Measurements from ENCODE around the gene RNF20. TPM values are rescaled to one million over a fixed set of nuclear protein-coding genes. Genes with fewer than 3 reads are reported as not detected.
A peak's percentile ranks its signal among the peaks of the same experiment; 100 is the strongest.

RNF20 gene, protein sequence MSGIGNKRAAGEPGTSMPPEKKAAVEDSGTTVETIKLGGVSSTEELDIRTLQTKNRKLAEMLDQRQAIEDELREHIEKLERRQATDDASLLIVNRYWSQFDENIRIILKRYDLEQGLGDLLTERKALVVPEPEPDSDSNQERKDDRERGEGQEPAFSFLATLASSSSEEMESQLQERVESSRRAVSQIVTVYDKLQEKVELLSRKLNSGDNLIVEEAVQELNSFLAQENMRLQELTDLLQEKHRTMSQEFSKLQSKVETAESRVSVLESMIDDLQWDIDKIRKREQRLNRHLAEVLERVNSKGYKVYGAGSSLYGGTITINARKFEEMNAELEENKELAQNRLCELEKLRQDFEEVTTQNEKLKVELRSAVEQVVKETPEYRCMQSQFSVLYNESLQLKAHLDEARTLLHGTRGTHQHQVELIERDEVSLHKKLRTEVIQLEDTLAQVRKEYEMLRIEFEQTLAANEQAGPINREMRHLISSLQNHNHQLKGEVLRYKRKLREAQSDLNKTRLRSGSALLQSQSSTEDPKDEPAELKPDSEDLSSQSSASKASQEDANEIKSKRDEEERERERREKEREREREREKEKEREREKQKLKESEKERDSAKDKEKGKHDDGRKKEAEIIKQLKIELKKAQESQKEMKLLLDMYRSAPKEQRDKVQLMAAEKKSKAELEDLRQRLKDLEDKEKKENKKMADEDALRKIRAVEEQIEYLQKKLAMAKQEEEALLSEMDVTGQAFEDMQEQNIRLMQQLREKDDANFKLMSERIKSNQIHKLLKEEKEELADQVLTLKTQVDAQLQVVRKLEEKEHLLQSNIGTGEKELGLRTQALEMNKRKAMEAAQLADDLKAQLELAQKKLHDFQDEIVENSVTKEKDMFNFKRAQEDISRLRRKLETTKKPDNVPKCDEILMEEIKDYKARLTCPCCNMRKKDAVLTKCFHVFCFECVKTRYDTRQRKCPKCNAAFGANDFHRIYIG
- 10 to 100 TPM in 2 of 4 donors, 1 to 10 TPM in 2; 6.8 to 36.5 (median 13.6) TPM for polyA plus RNA-seq
- long read RNA-seq, donor 1, partial matches to known transcripts: 7 of 13 reads
- long read RNA-seq, donor 1, other reads (novel, unspliced or antisense): 0 of 13 reads
- long read RNA-seq, donor 2, partial matches to known transcripts: 0 of 1 reads
- long read RNA-seq, donor 2, other reads (novel, unspliced or antisense): 0 of 1 reads
- long read RNA-seq, donor 3, partial matches to known transcripts: 17 of 17 reads
- long read RNA-seq, donor 3, other reads (novel, unspliced or antisense): 0 of 17 reads
- long read RNA-seq, donor 4: 0 reads
- long read RNA-seq, donor 5: 0 reads
- long read RNA-seq, donor 6: 0 reads
- long read RNA-seq, donor 7, partial matches to known transcripts: 6 of 6 reads
- long read RNA-seq, donor 7, other reads (novel, unspliced or antisense): 0 of 6 reads
- long read RNA-seq, donor 8: 0 reads
- long read RNA-seq, donor 9: 0 reads
- long read RNA-seq, donor 10, partial matches to known transcripts: 6 of 8 reads
- long read RNA-seq, donor 10, other reads (novel, unspliced or antisense): 0 of 8 reads

DNA sequence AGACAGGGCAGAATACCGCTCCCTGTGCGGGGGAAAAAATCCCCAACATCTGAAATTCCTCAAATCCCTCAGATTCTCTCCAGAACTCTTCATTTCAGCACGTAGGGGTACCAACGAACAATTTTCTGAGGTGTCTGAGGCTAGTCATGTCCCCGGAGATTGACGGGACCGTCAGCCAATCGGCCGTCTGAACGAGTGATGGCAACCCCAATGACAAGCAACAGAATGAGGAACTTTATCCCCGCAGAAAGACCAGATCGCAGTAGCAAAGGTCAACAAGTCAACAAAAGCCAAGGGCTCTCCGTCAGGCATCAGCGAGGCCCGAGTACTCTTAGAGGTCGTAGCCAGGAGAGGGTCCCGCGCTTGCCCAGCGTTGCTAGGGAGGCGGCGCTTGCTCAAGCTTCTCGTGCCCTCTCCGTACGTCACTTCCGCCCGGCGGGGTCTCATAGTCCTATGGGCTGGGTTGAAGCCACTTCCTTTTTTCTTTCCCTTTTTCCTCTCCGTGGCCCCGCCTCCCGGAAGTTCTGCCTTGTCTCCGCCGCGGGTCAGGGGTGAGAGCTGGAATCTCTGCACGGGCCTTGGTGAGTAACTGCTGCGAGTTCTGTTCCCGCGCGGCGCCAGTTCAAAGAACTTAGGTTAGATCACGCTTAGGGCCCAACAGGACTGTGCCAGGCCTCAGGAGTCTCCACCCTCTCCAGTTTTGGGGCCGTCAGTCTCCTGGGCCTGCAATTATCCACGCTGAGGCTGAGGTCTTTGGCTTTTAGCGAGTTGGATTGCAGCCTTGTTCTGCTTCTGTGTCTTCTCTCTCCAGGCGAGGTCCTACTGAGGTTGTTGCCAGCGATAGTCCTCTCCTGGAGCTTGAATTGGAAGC, at the start of gene RNF20:
TSS of gene RNF20 (plus strand) at position 520 of the 871 bp plus-strand sequence. CDS start 1,571 bp downstream, outside the sequence.
- 0 to 1% (median 0%) methylated on average over 45 of the region's 45 CpGs for WGBS, 3 donors
- H3K27ac ChIP-seq (ENCODE audit: low read depth in 1 of 3, low read length in 2 of 3): peak within 1 kb of the TSS; percentile 84 to 98 (median 86)
- DNase-seq (peak; percentile 100), FAIRE-seq (no peak)
- no peaks in the 10 kb centered on the region for H3K9me3 ChIP-seq (ENCODE audit: control insufficient read depth in 2 of 2, insufficient read depth in 1 of 2, low read depth in 1 of 2, low read length in 1 of 2)
- H3K27me3 ChIP-seq (ENCODE audit: control insufficient read depth in 3 of 3, insufficient read depth in 3 of 3, low read length in 3 of 3): no peaks in the 10 kb centered on the region
- H3K36me3 ChIP-seq (ENCODE audit: control insufficient read depth in 3 of 3, insufficient read depth in 2 of 3, low read depth in 1 of 3, low read length in 3 of 3): peaks cover 4 to 6% (median 5%) of the 10 kb centered on the region in 3 donors
- H3K4me1 ChIP-seq (ENCODE audit: control insufficient read depth in 3 of 3, insufficient read depth in 2 of 3, low read depth in 1 of 3, low read length in 2 of 3): peaks cover 0 to 4% (median 3%) of the 10 kb centered on the region in 3 donors
- peak within 1 kb of the TSS; percentile 59 to 75 (median 59) for H3K4me3 ChIP-seq (ENCODE audit: low read depth in 1 of 3, low read length in 3 of 3)

DNA sequence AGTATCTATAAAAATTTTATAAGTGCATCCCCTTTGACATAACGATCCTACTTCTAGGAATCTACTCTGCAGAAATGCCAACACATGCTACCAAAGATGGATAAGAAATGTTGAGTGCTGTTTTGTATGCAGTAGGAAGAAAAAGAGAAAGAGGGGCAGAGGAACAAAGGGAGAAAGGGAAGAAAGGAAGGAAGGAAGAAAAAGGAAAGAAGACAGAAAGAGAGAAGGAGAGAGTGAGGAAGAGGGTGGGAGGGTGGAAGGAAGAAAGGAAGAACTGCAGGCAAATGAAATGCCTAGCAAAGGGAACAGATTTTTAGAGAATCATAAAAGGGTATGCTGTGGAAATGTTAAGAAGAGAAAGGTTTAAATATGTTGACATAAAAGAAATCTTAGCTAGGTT, 49.6 kb upstream of the RNF20 start:
- 80 to 86% (median 81%) methylated on average over 1 of the region's 1 CpG for WGBS, 3 donors
- H3K36me3 ChIP-seq (ENCODE audit: control insufficient read depth in 3 of 3, insufficient read depth in 2 of 3, low read depth in 1 of 3, low read length in 3 of 3): no peaks in the 10 kb centered on the region
- H3K4me3 ChIP-seq (ENCODE audit: low read depth in 1 of 3, low read length in 3 of 3): no peak overlapping the region
- no peak for DNase-seq
- H3K27me3 ChIP-seq (ENCODE audit: control insufficient read depth in 3 of 3, insufficient read depth in 3 of 3, low read length in 3 of 3): no peaks in the 10 kb centered on the region
- H3K9me3 ChIP-seq (ENCODE audit: control insufficient read depth in 2 of 2, insufficient read depth in 1 of 2, low read depth in 1 of 2, low read length in 1 of 2): no peaks in the 10 kb centered on the region
- H3K27ac ChIP-seq (ENCODE audit: low read depth in 1 of 3, low read length in 2 of 3): no peak overlapping the region
- H3K4me1 ChIP-seq (ENCODE audit: control insufficient read depth in 3 of 3, insufficient read depth in 2 of 3, low read depth in 1 of 3, low read length in 2 of 3): peaks cover 4 to 37% (median 5%) of the 10 kb centered on the region in 3 donors
- FAIRE-seq: no peak

DNA sequence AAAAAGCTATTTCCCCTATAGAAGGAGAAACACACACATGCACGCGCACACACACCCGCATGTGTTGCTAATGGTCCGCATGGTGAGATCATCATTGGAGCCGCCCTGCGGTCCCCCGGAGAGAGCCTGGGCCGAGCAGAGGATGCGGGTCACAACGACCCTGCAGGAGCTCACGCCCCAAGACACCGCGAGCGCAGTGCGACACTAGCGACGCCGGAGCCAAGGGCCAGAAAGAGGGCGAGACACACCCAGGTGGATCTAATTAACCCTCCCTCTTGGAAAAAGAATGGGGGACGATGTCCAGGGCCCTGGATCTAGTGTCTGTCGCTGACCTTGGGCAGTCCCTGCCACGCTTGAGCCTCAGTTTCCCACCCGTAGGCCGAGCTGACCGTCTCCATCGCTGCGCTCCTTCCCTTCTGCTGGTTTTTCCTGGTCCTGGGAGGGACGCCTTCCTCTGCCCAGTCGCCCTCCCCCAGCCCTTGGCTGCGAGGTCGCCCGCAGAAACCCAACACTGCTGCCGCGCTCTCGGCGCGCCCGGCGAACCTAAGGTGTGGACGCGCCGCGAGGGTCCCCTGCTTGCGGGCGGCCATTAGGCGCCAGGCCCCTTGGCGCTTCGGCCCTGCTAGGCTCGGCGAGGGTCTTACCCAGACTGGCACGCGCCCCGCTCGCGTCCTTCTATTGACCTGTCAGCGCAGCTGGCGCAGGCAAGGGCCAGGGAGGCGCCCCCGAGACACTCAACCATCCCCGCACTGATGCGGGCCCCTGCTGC, 47.5 kb upstream of the RNF20 start:
- no peaks in the 10 kb centered on the region for H3K36me3 ChIP-seq (ENCODE audit: control insufficient read depth in 3 of 3, insufficient read depth in 2 of 3, low read depth in 1 of 3, low read length in 3 of 3)
- peaks cover 0 to 17% (median 3%) of the 10 kb centered on the region in 3 donors for H3K4me1 ChIP-seq (ENCODE audit: control insufficient read depth in 3 of 3, insufficient read depth in 2 of 3, low read depth in 1 of 3, low read length in 2 of 3)
- peak overlapping the region; percentile 39 to 82 (median 81) for H3K4me3 ChIP-seq (ENCODE audit: low read depth in 1 of 3, low read length in 3 of 3)
- FAIRE-seq (no peak), DNase-seq (peak; percentile 82 to 88)
- no peaks in the 10 kb centered on the region for H3K27me3 ChIP-seq (ENCODE audit: control insufficient read depth in 3 of 3, insufficient read depth in 3 of 3, low read length in 3 of 3)
- no peaks in the 10 kb centered on the region for H3K9me3 ChIP-seq (ENCODE audit: control insufficient read depth in 2 of 2, insufficient read depth in 1 of 2, low read depth in 1 of 2, low read length in 1 of 2)
- peak overlapping the region; percentile 88 to 92 (median 92) for H3K27ac ChIP-seq (ENCODE audit: low read depth in 1 of 3, low read length in 2 of 3)
- WGBS, 3 donors: 0 to 4% (median 3%) methylated on average over 58 to 61 of the region's 61 CpGs

DNA sequence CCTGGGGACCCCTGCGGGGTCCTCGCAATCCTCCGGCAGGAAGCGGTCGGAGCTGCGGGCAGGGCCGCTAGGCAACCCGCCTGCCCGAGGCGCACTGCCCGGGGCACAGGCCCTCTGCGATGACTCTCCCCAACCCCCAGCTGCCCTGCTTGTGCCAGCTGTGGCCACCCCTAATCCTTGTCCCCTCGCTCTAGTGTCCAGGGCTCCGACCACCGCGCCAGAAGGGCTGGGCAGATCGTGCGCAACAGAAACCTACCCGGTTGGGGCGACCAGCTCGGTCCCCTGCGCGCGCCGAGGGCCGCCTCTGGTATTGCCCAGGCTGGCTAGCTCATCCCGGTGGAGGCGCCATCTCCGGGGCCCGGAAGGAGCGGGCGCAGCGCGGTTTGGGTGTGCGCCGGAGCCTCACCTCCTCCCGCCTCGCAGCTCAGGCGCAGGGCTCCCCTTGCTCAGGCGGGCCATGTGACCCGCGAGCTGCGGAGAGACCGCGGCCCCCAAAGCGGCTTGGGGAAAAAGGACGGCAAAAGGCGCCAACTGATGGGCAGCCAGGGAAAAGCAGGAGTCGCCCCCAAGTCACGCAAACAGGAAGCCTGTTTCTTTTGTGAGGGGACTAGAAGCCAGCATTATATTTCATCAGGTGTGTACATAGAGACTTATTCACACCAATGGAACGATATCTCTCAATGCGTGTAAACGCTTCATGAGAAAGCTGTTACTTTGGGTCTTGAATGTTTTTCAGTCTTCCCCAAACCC, 46.8 kb upstream of the RNF20 start:
- Histone ChIP-seq H3K4me1 (ENCODE audit: control insufficient read depth in 3 of 3, insufficient read depth in 2 of 3, low read depth in 1 of 3, low read length in 2 of 3) (peaks cover 0 to 12% (median 0%) of the 10 kb centered on the region in 3 donors), H3K27me3 (ENCODE audit: control insufficient read depth in 3 of 3, insufficient read depth in 3 of 3, low read length in 3 of 3) (no peaks in the 10 kb centered on the region), H3K27ac (ENCODE audit: low read depth in 1 of 3, low read length in 2 of 3) (peak overlapping the region; percentile 88 to 92 (median 92)), H3K4me3 (ENCODE audit: low read depth in 1 of 3, low read length in 3 of 3) (peak overlapping the region; percentile 39 to 82 (median 81)), H3K9me3 (ENCODE audit: control insufficient read depth in 2 of 2, insufficient read depth in 1 of 2, low read depth in 1 of 2, low read length in 1 of 2) (no peaks in the 10 kb centered on the region), H3K36me3 (ENCODE audit: control insufficient read depth in 3 of 3, insufficient read depth in 2 of 3, low read depth in 1 of 3, low read length in 3 of 3) (no peaks in the 10 kb centered on the region)
- WGBS, 3 donors: 1 to 2% (median 1%) methylated on average over 52 to 53 of the region's 53 CpGs
- DNase-seq (peak; percentile 70 to 83), FAIRE-seq (no peak)

DNA sequence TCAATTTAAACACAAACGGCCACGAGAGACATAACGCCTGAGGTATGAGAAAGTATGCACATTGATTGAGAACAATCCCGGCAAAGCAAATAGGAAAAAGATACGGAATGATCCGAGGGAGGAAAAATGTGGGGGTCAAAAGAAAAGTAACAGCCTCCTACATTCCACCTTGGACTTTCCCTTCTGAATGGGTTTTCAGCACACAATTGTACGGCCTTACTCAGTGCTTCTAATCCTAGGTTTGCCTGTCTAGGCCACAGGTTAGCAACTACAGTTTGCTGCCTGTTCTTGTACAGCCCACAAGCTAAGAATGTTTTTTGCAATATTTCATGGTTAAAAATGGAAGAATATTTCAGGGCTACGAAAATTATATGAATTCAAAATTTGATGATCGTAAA, 46.2 kb upstream of the RNF20 start:
- Histone ChIP-seq H3K9me3 (ENCODE audit: control insufficient read depth in 2 of 2, insufficient read depth in 1 of 2, low read depth in 1 of 2, low read length in 1 of 2) (peaks cover 0 to 3% of the 10 kb centered on the region in 2 donors), H3K27ac (ENCODE audit: low read depth in 1 of 3, low read length in 2 of 3) (peak overlapping the region; percentile 30 to 92 (median 92)), H3K4me3 (ENCODE audit: low read depth in 1 of 3, low read length in 3 of 3) (peak overlapping the region in 2 of 3 donors; percentile 81 to 82), H3K4me1 (ENCODE audit: control insufficient read depth in 3 of 3, insufficient read depth in 2 of 3, low read depth in 1 of 3, low read length in 2 of 3) (peaks cover 0 to 12% (median 0%) of the 10 kb centered on the region in 3 donors), H3K27me3 (ENCODE audit: control insufficient read depth in 3 of 3, insufficient read depth in 3 of 3, low read length in 3 of 3) (no peaks in the 10 kb centered on the region), H3K36me3 (ENCODE audit: control insufficient read depth in 3 of 3, insufficient read depth in 2 of 3, low read depth in 1 of 3, low read length in 3 of 3) (no peaks in the 10 kb centered on the region)
- 28 to 42% (median 35%) methylated on average over 9 of the region's 9 CpGs for WGBS, 3 donors
- DNase-seq: no peak
- FAIRE-seq: no peak

DNA sequence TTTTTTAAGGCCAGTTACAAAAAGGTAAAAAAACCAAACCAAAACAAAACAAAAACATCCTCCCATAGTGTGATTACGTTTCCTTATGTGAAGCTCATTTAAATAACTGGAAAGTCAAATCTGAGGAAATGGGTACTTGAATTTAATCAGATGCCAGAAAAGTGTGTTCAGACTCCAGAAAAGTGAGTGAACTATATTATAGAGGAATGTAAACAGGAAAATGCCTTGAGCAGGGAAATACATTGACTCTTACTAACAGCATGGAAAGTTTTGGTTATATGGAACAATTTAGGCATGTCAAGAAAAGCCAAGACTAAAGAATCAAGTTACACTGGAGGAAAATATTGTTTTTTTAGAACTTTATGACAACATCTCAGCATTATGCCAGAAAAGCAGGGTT, 37.8 kb upstream of the RNF20 start:
- Histone ChIP-seq H3K27ac (ENCODE audit: low read depth in 1 of 3, low read length in 2 of 3) (no peak overlapping the region), H3K36me3 (ENCODE audit: control insufficient read depth in 3 of 3, insufficient read depth in 2 of 3, low read depth in 1 of 3, low read length in 3 of 3) (no peaks in the 10 kb centered on the region), H3K9me3 (ENCODE audit: control insufficient read depth in 2 of 2, insufficient read depth in 1 of 2, low read depth in 1 of 2, low read length in 1 of 2) (peaks cover 0 to 3% of the 10 kb centered on the region in 2 donors), H3K4me1 (ENCODE audit: control insufficient read depth in 3 of 3, insufficient read depth in 2 of 3, low read depth in 1 of 3, low read length in 2 of 3) (no peaks in the 10 kb centered on the region), H3K4me3 (ENCODE audit: low read depth in 1 of 3, low read length in 3 of 3) (no peak overlapping the region), H3K27me3 (ENCODE audit: control insufficient read depth in 3 of 3, insufficient read depth in 3 of 3, low read length in 3 of 3) (no peaks in the 10 kb centered on the region)
- 39 to 63% (median 45%) methylated on average over 1 of the region's 1 CpG for WGBS, 3 donors
- FAIRE-seq: no peak
- DNase-seq: no peak

Measured in small intestine (tissue), 16 donors.